Fibroblast of mammary gland (primary cell): ENCODE results near the gene CLDN2.

Experiments used
- DNase-seq: peaks from one replicate; pipeline ENCODE4 v3.0.0-alpha.2; 2010; ENCODE audit warnings: low read depth
- H3K4me3 ChIP-seq: 2 replicates; pipeline ENCODE4 v1.5.1; 2011; ENCODE audit warnings: low read depth, mild to moderate bottlenecking, low read length, moderate library complexity; ENCODE audit not compliant: control insufficient read depth
- TF ChIP-seq, protein P1 (sequence below): conservative IDR thresholded peaks from 2 replicates; pipeline ENCODE4 v1.5.1; 2011; ENCODE audit warnings: low read depth, low read length, inconsistent platforms; ENCODE audit not compliant: control insufficient read depth, insufficient read depth

The CLDN2 gene

DNA sequence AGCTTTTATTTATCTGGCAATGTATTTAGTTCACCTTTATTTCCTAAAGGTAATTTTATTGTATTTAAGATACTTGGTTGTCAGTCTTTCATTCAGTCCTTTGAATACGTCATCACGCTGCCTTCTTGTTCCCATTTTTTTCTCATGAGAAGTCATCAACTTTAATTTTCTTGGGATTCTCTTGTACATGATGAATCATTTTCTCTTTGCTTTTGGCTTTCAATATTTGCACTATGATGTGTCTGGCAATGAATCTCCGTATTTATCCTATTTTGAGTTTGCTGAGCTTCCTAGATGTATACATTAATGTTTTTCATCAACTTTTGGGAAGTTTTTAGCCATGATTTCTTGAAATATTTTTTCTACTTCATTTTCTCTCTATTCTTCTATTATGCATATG is 28.4 kb downstream of the CLDN2 start:
- DNase-seq: peak; percentile 42
- no peak overlapping the region for H3K4me3 ChIP-seq
- TF ChIP-seq, protein P1, sequence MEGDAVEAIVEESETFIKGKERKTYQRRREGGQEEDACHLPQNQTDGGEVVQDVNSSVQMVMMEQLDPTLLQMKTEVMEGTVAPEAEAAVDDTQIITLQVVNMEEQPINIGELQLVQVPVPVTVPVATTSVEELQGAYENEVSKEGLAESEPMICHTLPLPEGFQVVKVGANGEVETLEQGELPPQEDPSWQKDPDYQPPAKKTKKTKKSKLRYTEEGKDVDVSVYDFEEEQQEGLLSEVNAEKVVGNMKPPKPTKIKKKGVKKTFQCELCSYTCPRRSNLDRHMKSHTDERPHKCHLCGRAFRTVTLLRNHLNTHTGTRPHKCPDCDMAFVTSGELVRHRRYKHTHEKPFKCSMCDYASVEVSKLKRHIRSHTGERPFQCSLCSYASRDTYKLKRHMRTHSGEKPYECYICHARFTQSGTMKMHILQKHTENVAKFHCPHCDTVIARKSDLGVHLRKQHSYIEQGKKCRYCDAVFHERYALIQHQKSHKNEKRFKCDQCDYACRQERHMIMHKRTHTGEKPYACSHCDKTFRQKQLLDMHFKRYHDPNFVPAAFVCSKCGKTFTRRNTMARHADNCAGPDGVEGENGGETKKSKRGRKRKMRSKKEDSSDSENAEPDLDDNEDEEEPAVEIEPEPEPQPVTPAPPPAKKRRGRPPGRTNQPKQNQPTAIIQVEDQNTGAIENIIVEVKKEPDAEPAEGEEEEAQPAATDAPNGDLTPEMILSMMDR: no peak

DNA sequence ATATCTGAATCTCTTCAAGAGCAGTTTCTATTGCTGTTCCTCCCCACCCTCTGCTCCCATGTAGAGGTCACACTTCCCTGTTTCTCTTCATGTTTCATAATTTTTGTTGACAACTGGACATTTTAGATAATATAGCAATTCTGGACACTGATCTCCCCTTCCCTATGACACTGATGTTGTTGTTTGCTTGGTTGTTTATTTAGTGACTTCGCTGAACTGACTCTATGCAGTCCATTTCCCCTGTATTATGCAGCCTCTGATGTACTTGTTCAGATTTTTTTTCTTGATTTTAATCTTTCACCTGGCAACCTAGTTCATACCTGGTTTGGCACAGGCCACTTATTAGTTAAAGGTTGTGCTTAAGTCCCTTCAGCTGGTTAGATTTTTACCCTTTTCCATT is 29.2 kb downstream of the CLDN2 start:
- no peak for DNase-seq
- H3K4me3 ChIP-seq: no peak overlapping the region
- TF ChIP-seq, protein P1: no peak

DNA sequence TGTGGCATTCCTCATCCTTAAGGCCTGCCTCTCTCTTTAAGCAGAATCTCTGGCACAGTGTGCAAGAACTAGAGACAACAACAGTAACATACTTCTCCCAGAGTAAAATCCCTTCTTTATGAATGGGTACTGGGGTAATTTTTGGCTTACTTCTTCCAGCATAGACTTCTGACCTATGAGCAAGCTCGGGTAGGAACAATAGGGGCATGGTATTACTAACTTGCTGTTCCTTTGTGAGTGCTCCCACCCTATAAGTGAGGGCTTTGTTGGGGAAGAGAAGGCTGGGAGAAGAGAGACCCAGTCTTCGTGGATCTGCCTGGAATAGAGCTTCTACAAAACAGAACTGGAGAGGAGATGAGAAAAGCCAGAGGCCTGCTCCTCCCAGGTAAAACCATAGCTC is 30.2 kb downstream of the CLDN2 start:
- DNase-seq: no peak
- no peak overlapping the region for H3K4me3 ChIP-seq
- TF ChIP-seq, protein P1: no peak

DNA sequence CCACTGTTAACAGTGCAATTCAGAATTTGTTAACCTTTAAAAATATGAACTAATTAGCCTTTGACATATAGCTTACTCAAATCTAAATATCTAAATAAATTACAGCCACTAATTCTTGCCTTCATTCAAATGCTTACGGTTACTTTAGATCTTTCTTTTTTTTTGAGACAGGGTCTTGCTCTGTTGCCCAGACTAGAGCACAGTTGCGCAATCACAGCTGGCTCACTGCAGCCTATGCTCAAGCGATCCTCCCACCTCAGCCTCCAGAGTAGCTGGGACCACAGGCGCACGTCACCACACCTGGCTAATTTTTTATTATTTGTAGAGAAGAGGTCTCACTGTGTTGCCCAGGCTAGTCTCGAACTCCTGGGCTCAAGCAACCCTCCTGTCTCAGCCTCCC is 31.0 kb downstream of the CLDN2 start:
- no peak overlapping the region for H3K4me3 ChIP-seq
- DNase-seq: no peak
- TF ChIP-seq, protein P1: no peak

DNA sequence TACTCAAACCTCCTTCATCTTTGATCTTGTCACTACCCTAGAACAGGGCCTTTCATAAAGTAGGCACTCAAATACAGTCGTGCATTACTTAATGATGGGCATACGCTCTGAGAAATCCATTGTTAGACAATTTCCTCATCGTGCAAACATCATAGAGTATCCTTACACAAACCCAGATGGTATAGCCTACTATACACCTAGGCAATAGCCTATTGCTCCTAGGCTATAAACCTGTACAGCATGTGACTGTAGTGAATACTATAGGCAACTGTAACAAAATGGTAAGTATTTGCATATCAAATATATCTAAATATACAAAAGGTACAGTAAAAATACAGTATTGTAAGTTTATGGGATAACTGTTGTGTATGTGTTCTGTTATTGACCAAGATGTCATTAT is 31.9 kb downstream of the CLDN2 start:
- H3K4me3 ChIP-seq: no peak overlapping the region
- TF ChIP-seq, protein P1: no peak
- DNase-seq: no peak

DNA sequence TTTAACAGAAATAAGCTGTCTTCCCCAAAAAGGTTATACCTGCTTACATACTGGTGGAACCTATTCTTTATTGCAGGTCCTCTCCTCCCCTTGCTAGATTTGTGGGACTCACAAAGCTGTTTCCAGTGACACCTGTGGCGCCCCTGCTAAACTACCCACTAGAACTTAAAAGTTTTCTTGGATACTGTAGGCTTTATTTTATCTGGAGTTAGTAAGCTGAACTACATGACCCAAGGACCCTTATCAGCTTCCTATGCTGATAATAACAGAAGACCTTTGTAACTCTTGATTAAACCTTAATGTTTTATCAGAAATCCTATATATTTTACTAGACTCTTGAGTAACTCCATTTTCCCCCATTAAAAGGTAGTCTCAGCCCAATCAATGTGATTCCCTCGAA is 32.3 kb downstream of the CLDN2 start:
- no peak for DNase-seq
- TF ChIP-seq, protein P1: no peak
- H3K4me3 ChIP-seq: no peak overlapping the region

DNA sequence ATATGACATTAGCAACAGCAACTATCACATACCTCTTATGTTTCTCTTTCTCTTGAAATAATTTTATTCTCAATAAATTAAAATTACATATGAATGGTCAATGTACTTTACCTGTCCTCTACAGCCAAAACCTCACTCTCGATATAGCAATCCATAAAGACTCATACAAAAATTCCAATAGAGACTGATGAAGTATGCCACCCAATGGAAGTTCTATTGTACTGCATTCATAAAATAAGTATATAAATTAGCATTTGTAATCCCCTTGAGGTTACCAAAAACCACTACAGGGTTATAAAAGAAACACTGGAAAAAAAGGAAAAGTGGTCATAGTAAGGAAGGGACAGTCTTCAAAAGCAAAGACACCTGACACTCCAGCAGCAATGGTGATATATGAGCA is 32.8 kb downstream of the CLDN2 start:
- TF ChIP-seq, protein P1: peak; percentile 46
- peak; percentile 41 for DNase-seq
- no peak overlapping the region for H3K4me3 ChIP-seq
